GM11168 (cell line): ENCODE results near the gene PBRM1.
"Not testable (repeated sequence)": the region's sequence is repeated elsewhere in the genome, so short reads cannot be mapped to it uniquely, and the experiment has no call there.

Source experiments
- in situ Hi-C: fragments of 300-500 bp; cut with MboI; formaldehyde crosslinking; loops from one replicate; pipeline ENCODE4 v1.12.0; 2022; ENCODE audit warnings: low sequenced_read_pairs; ENCODE audit not compliant: unreplicated experiment

PBRM1 gene

GRCh38 chr3:52676201-52676600 is 9.5 kb downstream of the PBRM1 start:
- in situ Hi-C loops = not testable (repeated sequence)

- in situ Hi-C loops = no loop called here
These were observed 14.0 kb downstream of the PBRM1 start for GRCh38 chr3:52671676-52672075.

- in situ Hi-C loops = no loop called here
These were observed 14.8 kb downstream of the PBRM1 start for GRCh38 chr3:52670621-52671521.

GRCh38 chr3:52663098-52663497 is 22.6 kb downstream of the PBRM1 start:
- in situ Hi-C loops = no loop called here

- in situ Hi-C loops = no loop called here
These were observed 25.7 kb downstream of the PBRM1 start for GRCh38 chr3:52660046-52660445.

- in situ Hi-C loops = no loop called here
These were observed 29.8 kb downstream of the PBRM1 start for GRCh38 chr3:52655895-52656294.

- in situ Hi-C loops = no loop called here
These were observed 34.1 kb downstream of the PBRM1 start for GRCh38 chr3:52651592-52651991.

GRCh38 chr3:52650439-52650838 is 35.3 kb downstream of the PBRM1 start:
- in situ Hi-C loops = no loop called here

GRCh38 chr3:52649461-52650210 is 36.1 kb downstream of the PBRM1 start:
- in situ Hi-C loops = no loop called here

GRCh38 chr3:52645549-52645948 is 40.2 kb downstream of the PBRM1 start:
- in situ Hi-C loops = no loop called here

- in situ Hi-C loops = no loop called here
These were observed 49.0 kb downstream of the PBRM1 start for GRCh38 chr3:52636673-52637072.

GRCh38 chr3:52633786-52634185 is 51.9 kb downstream of the PBRM1 start:
- in situ Hi-C loops = no loop called here

- in situ Hi-C loops = no loop called here
These were observed 60.7 kb downstream of the PBRM1 start for GRCh38 chr3:52625041-52625440.

- in situ Hi-C loops = no loop called here
These were observed 62.4 kb downstream of the PBRM1 start for GRCh38 chr3:52623234-52623792.

GRCh38 chr3:52620580-52620979 is 65.1 kb downstream of the PBRM1 start:
- in situ Hi-C loops = no loop called here

- in situ Hi-C loops = no loop called here
These were observed 70.5 kb downstream of the PBRM1 start for GRCh38 chr3:52615166-52615565.

GRCh38 chr3:52614689-52615088 is 71.0 kb downstream of the PBRM1 start:
- in situ Hi-C loops = no loop called here

- in situ Hi-C loops = no loop called here
These were observed 76.3 kb downstream of the PBRM1 start for GRCh38 chr3:52609316-52609815.

- in situ Hi-C loops = no loop called here
These were observed 77.4 kb downstream of the PBRM1 start for GRCh38 chr3:52608337-52608736.

GRCh38 chr3:52606373-52607085 is 79.2 kb downstream of the PBRM1 start:
- in situ Hi-C loops = no loop called here
